DND-41 (cell line): ENCODE data around the gene TEAD1.

Experiments
- ATAC-seq: fragments of 200-7000 bp; cut with Tn5 transposase; 3 replicates; pipeline ENCODE4 v1.9.1; 2021; ENCODE audit warnings: low read depth; ENCODE audit not compliant: insufficient read depth
- DNase-seq: peaks from one replicate; pipeline ENCODE4 v3.0.0-alpha.2; 2020
- H2AFZ ChIP-seq: 2 replicates; pipeline ENCODE4 v1.6.0; 2012; ENCODE audit warnings: low read depth, low read length
- H3K27ac ChIP-seq: 2 replicates; pipeline ENCODE4 v1.5.1; 2012; ENCODE audit warnings: low read length, inconsistent platforms
- H3K27me3 ChIP-seq: fragments of 200-600 bp; sonication (generic); 2 replicates; pipeline ENCODE4 v1.6.0; 2012; ENCODE audit warnings: low read length, mild to moderate bottlenecking, inconsistent platforms; ENCODE audit not compliant: insufficient read depth, poor library complexity
- H3K36me3 ChIP-seq: 2 replicates; pipeline ENCODE4 v1.5.1; 2012; ENCODE audit warnings: low read length, inconsistent platforms; ENCODE audit not compliant: insufficient read depth
- H3K4me1 ChIP-seq: 2 replicates; pipeline ENCODE4 v1.5.1; 2012; ENCODE audit warnings: mild to moderate bottlenecking, low read length; ENCODE audit not compliant: insufficient read depth
- H3K4me2 ChIP-seq: 2 replicates; pipeline ENCODE4 v1.6.0; 2012; ENCODE audit warnings: mild to moderate bottlenecking, moderate library complexity, low read length, inconsistent platforms; ENCODE audit not compliant: insufficient read depth
- H3K4me3 ChIP-seq, 2 experiments: fragments of 200-600 bp in 1 of 2; shearing (Covaris generic) in 1 of 2; 2 replicates each; pipeline ENCODE4 v1.5.1; 2012 to 2016; ENCODE audit warnings: inconsistent platforms in 2 of 2, low read length in 2 of 2, mild to moderate bottlenecking in 2 of 2, low read depth in 1 of 2, moderate library complexity in 1 of 2
- H3K79me2 ChIP-seq: 2 replicates; pipeline ENCODE4 v1.6.0; 2012; ENCODE audit warnings: low read length, inconsistent platforms; ENCODE audit not compliant: insufficient read depth
- H3K9ac ChIP-seq: 2 replicates; pipeline ENCODE4 v1.6.0; 2012; ENCODE audit warnings: low read depth, mild to moderate bottlenecking, inconsistent platforms, low read length, moderate library complexity
- H3K9me3 ChIP-seq: 2 replicates; pipeline ENCODE4 v1.5.1; 2012; ENCODE audit warnings: low read length, moderate library complexity, mild to moderate bottlenecking, inconsistent platforms; ENCODE audit not compliant: insufficient read depth, severe bottlenecking
- H4K20me1 ChIP-seq: 2 replicates; pipeline ENCODE4 v1.6.0; 2012; ENCODE audit warnings: low read length; ENCODE audit not compliant: insufficient read depth
- CTCF ChIP-seq: IDR thresholded peaks from 2 replicates; pipeline ENCODE4 v1.5.1; 2012; ENCODE audit warnings: borderline replicate concordance, low read length, moderate library complexity, mild to moderate bottlenecking; ENCODE audit not compliant: poor library complexity, severe bottlenecking; ENCODE audit errors: extremely low read depth
- EZH2 ChIP-seq: IDR thresholded peaks from 3 replicates; pipeline ENCODE4 v1.6.1; 2012; ENCODE audit warnings: borderline replicate concordance, low read depth, mild to moderate bottlenecking, moderate library complexity, low read length, inconsistent platforms; ENCODE audit not compliant: severe bottlenecking

Gene TEAD1

GRCh38 chr11:12809364-12809763, 135.1 kb downstream of the TEAD1 start:
- Histone ChIP-seq H3K79me2 (no peaks in the 10 kb centered on the region), H3K9ac (no peak overlapping the region), H3K36me3 (no peaks in the 10 kb centered on the region), H3K27ac (no peak overlapping the region), H3K9me3 (no peaks in the 10 kb centered on the region), H2AFZ (no peak overlapping the region), H3K4me2 (no peak overlapping the region), H3K4me1 (peaks cover 25% of the 10 kb centered on the region), H4K20me1 (no peaks in the 10 kb centered on the region; the same call in 1 of the 2 replicates), H3K4me3 (no peak overlapping the region), H3K27me3 (no peaks in the 10 kb centered on the region)
- TF ChIP-seq EZH2 (no peak), CTCF (no peak)
- no peak for ATAC-seq
- DNase-seq: no peak

GRCh38 chr11:12809864-12810567, 135.8 kb downstream of the TEAD1 start:
- H3K27me3 ChIP-seq: no peaks in the 10 kb centered on the region
- ATAC-seq (no peak), DNase-seq (no peak)
- H4K20me1 ChIP-seq: no peaks in the 10 kb centered on the region; the same call in 1 of the 2 replicates
- no peak overlapping the region for H3K4me3 ChIP-seq
- no peaks in the 10 kb centered on the region for H3K36me3 ChIP-seq
- TF ChIP-seq EZH2: no peak
- TF ChIP-seq CTCF: no peak
- no peak overlapping the region for H3K9ac ChIP-seq
- no peaks in the 10 kb centered on the region for H3K79me2 ChIP-seq
- no peak overlapping the region for H2AFZ ChIP-seq
- no peaks in the 10 kb centered on the region for H3K9me3 ChIP-seq
- peaks cover 31% of the 10 kb centered on the region for H3K4me1 ChIP-seq
- H3K27ac ChIP-seq: no peak overlapping the region
- no peak overlapping the region for H3K4me2 ChIP-seq

- no peak overlapping the region for H3K9ac ChIP-seq
- H3K4me2 ChIP-seq: no peak overlapping the region
- H3K27me3 ChIP-seq: no peaks in the 10 kb centered on the region
- H3K27ac ChIP-seq: no peak overlapping the region
- no peaks in the 10 kb centered on the region; the same call in 1 of the 2 replicates for H4K20me1 ChIP-seq
- no peak overlapping the region for H2AFZ ChIP-seq
- no peak for ATAC-seq
- no peak overlapping the region for H3K4me3 ChIP-seq
- no peaks in the 10 kb centered on the region for H3K9me3 ChIP-seq
- no peaks in the 10 kb centered on the region for H3K79me2 ChIP-seq
- no peak for DNase-seq
- H3K36me3 ChIP-seq: no peaks in the 10 kb centered on the region
- H3K4me1 ChIP-seq: peaks cover 37% of the 10 kb centered on the region
- TF ChIP-seq EZH2: no peak
- TF ChIP-seq CTCF: no peak
These were observed 136.3 kb downstream of the TEAD1 start for GRCh38 chr11:12810568-12810894.
